HG03045 (cell line): ENCODE measurements around the gene RNASE13.
"Not testable (repeated sequence)": the region's sequence is repeated elsewhere in the genome, so short reads cannot be mapped to it uniquely, and the experiment has no call there.

Experiments used
- ATAC-seq: cut with Tn5 transposase; IDR thresholded peaks from one replicate; pipeline ENCODE4 v1.9.1; 2021; ENCODE audit warnings: mild to moderate bottlenecking, moderate library complexity; ENCODE audit not compliant: unreplicated experiment

The RNASE13 gene

DNA sequence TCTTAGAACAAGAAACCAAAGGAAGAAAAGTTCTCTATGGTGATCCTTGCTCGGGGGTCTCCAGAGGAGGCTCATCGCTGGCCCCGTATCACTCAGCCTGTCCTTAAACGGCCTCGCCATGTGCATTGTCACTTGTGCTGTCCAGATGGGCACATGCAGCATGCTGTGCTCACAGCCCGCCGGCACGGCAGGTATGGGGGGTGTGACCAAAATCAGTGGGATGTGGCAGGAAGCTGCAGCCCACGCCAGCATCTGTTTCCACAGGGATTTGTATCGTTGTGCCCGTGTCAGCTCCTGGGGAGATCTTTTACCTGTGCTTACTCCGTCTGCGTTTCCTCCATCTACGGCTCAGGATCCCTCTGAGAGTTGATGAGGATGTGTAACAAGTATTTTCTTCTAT, 38.1 kb downstream of the RNASE13 start:
- ATAC-seq: no peak

GRCh38 chr14:20989787-20990600, 44.6 kb downstream of the RNASE13 start, which contains the start of gene METTL17:
Gene METTL17 (plus strand): TSS chr14:20989980. CDS start chr14:20990003, 23 bp downstream.
- ATAC-seq: peak; percentile 97

DNA sequence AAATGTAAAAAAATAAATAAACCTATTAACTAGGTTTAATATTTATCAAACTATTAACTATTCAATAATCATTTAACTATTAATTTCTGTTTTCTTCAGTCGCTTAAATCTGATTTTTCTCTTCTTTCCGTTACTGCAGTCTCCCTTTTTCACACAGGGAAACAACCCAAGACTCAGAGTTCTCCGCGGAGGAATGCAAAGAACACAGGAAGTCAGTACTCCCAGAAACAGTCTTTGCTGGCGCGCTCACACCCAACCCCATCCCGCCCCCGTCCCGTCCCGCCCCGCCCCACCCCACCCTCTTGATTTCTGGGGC, 45.2 kb downstream of the RNASE13 start:
- ATAC-seq: no peak

- no peak for ATAC-seq
Observed at GRCh38 chr14:20988717-20989470, 45.7 kb downstream of the RNASE13 start.

DNA sequence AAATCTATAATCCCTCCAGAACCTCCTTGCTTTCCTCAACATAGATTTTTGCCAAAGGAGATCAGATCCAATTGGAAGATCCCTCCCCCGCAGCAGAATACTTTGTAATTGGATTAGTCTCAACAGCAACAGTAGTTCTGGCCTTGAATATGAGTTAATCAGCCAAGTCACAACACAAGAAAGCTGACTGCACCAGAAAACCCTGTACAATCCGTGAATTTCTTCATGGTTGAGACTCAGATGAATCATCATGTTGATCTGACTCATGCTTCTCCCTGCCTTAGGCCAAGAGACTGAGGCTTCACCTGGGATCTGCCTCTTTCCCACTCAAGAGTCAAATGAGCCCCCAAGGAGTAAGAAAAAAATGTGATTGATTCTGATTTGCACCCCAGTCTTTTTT, 47.8 kb downstream of the RNASE13 start:
- ATAC-seq: no peak

GRCh38 chr14:20985650-20986049, 49.0 kb downstream of the RNASE13 start:
- ATAC-seq: not testable (repeated sequence)
